GM20431 (cell line): Measurements from ENCODE around the gene TRAPPC12.
"Not testable (repeated sequence)": the region's sequence is repeated elsewhere in the genome, so short reads cannot be mapped to it uniquely, and the experiment has no call there.

Experiments
- in situ Hi-C: fragments of 300-500 bp; cut with MseI, MboI; formaldehyde crosslinking; loops from one replicate; pipeline ENCODE4 v1.15.0; 2020; ENCODE audit warnings: low sequenced_read_pairs; ENCODE audit not compliant: unreplicated experiment

The TRAPPC12 gene

DNA sequence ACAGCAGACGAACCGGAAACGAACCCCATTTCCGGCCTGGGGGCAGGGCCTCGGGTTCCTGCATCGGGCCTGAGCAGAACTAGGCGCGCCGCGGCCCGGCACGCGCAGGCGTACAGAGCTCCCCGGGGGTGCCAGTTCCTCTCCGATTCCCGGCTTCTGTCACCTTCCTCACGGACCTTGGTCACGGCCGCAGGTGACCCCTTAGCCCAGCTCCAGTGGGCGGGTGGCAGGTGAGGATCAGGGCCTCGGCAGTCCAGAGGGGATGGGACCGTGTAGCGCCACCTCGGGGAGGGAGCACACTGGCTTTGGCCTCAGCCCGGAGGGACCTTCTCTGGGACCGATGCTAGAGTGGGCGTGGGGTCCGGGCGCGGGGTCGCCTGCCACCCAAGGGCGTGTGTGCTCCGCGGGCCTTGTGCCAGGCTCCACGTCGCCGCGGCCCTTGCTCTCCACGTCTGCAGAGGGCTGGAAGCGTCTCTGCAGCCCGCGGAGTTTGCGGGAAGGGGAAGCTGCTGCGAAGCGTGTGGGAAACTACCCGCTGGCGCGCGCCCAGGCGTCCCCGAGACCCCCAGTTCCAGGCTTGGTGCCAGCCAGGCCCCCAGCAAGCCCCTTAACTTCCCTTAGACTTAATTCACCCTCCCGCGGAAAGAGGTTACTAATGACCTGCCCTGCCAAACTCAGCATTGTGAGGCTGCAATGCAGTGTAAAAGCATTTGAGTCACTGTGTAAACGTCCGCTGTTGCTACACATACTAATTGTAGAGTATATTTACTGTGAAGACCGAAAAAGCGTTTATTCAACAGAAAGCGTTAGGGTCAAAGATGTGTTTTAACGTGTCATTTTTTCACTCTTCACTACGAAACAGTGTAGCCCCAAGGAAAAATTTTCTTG lies at the start of gene TRAPPC12:
TRAPPC12 (plus strand) TSS at position 48 of the 888 bp plus-strand sequence. CDS start 7,930 bp downstream, outside the sequence.
- in situ Hi-C loops: no loop called here

DNA sequence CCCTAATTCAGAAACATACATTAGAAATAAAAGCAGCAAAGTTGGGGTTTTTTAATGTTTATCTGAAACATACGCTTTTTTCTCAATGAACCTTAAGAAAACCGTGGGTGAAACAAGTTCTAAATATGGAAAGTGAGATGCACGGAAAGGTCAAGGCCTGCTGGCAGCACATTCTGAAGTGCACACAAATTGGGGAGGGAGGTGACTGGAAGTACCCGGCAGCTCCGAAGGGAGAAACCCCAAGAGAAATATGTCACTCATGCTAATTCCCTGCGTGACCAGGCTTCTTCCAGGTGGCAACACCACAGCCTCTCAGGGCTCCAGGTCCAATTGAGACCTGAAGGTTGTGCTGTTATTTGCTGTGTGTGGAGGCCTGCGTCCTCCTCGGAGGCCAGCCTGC lies 47.4 kb upstream of the TRAPPC12 start:
- in situ Hi-C loops: no loop called here

DNA sequence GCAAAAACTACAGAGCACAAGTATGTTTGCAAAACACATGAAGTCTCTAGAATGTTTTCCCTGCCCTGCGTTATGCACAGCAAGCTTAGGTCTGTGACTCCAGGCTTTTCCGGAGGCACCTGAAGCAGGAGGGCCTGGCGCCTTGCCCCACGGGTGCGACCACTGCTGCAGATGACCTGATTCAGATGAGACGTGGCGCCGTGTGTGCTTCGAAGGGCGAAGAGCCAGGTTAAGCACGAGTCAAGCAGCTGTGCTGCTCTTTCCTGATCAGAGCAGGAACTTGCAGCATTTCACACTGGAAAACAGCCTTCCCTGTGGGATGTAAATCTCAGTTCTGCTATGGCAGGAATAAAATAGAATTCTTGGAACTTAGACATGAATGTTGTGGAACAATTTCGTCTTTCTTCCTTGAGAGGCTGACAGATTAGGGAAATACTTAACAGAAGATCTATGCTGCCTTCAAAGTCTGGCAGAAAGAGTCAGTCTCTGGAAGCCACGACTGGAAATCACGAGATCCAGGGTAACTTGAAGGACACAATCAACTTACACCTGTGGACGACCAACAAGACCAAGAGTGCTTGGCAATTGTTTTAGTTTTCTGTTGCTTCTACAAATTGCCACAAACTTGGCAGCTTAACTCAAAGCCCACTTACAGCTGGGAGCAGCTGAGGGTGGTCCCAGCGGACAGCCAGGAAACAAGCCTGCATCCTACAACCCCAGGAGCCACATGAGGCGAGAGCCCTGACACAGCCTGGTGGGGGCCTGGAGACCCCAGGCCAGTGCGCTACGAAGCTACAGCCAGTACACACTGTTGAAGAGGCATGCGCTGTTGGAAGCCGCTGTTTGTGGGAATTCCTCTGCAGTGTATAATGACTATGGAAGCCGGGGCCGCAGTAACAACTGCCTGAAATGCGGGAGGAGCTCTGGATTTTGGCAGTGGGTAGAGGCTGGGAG lies 44.8 kb upstream of the TRAPPC12 start:
- in situ Hi-C loops: no loop called here

DNA sequence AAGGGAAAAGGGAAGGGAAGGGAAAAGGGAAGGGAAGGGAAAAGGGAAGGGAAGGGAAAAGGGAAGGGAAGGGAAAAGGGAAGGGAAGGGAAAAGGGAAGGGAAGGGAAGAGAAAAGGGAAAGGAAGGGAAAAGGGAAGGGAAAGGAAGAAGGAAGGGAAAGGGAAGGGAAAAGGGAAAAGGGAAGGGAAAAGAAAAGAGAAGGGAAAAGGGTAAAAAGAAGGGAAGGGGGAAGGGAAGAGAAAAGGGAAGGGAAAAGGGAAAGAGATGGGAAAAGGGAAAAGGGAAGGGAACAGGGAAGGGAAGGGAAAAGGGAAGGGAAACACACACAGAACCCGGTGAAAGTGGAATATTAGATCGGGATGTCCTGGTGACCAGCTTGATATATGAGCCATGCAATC lies 42.6 kb upstream of the TRAPPC12 start:
- in situ Hi-C loops: no loop called here

DNA sequence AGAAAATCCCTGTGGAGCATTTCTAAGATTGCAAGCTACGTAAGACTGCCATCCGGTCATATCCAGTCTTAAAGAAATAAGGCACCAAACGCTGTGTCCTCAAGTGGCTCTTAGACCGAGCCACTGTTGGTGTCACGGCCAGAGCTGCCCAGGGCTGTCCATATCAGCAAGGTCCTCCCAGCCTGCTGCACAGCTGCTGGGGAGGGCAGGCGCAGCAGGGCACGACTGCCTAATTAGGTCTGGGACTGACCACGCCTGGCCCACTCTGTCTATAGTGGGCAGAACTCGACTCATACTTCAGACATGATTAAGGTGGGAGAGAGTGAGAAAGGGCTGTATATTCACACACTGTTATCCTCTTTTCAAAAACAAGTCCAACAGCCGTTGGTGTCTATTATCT lies 41.2 kb upstream of the TRAPPC12 start:
- in situ Hi-C loops: no loop called here

DNA sequence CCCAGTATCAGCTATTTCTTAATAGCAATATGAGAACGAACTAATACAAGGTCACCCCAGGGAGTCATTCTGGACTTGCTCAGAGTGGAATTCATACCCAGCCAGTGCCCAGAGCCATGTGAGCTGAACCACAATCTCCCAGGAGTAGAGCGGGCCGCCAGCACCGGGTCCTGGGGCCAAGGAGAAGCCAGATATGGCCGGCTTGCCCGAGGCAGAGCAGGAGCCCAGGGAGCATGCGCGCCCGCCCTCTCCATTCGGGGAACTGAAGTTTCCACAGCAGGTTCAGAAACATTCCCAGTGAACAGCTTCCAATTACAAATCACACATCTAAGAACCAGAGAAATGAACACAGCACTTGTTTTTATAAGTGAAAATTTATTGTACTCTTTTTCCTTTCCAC lies 39.4 kb upstream of the TRAPPC12 start:
- in situ Hi-C loops: no loop called here

DNA sequence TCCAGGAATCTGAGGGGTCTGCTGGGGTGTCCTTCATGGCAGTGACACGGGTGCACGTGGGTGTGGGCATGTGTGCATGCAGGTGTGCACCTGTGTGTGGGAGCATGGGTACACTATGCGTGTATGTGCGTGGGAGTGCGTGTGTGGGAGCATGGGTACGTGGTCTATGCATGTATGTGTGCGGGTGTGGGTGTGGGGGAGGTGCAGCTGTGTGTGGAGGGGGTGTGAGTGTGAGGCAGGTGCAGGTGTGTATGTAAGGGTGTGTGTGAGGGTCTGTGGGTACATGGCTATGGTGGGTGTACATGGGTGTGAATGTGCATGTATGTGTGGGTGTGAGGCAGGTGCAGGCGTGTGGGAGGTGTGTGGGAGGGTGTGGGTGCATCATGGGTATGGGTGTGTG lies 38.2 kb upstream of the TRAPPC12 start:
- in situ Hi-C loops: no loop called here

DNA sequence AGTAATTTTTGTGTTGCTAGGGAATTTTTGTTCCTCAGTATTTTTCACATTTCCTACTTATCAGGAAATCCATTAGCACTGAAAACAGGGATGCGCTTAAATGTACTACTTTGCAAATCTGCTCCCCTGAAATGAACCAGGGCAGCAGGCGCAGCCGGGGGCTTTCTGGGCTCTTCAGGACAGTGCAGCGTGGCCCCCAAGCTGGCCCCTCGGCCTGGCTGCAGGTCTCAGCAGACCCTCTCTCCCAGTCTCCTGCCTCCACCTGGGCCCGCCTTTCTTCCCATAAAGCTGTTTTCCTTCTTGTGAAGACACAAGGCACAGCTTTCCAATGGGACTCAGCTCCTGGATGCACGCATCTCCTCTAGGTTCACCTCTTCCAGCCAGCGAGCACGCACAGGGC lies 37.2 kb upstream of the TRAPPC12 start:
- in situ Hi-C loops: no loop called here

DNA sequence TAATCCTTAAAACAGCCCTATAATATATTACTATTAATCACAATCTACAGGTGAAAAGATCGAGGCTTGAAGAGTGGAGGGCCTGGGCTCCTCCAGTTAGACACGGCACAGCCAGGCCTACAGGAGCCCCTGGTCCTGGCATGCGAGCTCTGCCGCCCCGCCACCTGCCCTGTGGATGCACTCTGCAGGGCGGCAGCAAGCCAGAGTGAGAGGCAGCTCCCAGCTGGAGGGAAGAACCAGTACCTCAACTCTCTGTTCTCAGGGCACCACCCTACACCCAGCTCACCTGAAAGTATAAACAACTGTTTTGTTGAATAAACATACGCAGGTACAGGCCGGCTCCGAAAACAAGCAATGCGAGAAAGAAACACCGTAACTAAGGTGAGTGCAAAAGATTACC lies 36.5 kb upstream of the TRAPPC12 start:
- in situ Hi-C loops: no loop called here

DNA sequence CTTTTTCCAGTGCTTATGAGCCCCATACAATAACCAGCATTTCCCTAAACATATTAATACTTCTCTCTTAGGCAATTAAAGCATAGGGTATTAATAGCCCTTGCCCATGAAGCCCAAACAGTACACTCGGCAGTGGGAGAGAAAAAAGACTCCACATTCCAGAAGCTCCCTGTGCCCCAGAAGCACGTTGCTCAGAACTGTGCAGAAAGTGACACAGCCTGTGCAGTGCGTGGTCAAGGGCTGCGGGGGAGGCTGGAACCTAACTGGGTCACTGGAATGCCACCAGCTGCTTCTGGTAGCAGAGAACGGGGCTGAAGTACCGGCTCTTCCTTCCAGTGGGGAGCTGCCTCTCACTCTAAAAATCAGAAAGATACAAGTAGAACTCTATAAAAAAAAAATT lies 34.6 kb upstream of the TRAPPC12 start:
- in situ Hi-C loops: no loop called here

DNA sequence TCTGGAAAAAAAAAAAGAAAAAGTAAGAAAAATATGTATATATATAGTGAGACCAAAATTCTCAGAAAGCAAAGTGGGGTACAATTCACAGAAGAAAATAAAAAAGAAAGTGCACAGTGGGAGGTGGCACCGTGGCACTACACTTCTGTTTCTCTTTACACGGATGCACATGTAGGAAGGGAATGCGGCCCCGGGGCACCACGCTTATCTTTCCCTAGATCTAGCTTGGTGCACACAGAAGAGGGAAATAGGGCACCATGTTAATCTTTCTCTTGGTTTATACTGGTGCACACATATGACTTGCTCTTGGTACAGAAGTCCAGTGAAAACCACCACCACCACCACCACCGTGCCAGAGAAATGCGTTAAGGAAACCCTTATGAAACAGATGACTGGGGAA lies 33.9 kb upstream of the TRAPPC12 start:
- in situ Hi-C loops: no loop called here

DNA sequence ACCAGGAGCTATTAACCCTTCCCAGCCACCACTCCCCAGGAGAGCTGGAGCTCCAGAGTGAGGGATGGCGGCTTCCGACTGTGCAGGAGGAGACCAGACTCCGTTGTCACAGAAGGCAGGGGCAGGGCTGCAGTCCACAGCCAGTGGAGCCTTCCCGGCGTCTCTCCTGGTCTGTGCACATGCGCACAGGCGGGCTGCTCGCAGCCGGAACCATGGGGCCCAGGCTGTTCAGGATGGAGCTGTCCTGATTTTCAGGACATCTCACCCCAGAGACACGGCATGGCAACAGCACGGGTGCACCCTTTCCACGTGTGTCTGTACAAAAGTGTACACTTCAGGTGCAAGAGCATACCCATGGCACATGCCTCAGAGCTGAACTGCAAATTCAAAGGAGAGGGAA lies 30.7 kb upstream of the TRAPPC12 start:
- in situ Hi-C loops: no loop called here

DNA sequence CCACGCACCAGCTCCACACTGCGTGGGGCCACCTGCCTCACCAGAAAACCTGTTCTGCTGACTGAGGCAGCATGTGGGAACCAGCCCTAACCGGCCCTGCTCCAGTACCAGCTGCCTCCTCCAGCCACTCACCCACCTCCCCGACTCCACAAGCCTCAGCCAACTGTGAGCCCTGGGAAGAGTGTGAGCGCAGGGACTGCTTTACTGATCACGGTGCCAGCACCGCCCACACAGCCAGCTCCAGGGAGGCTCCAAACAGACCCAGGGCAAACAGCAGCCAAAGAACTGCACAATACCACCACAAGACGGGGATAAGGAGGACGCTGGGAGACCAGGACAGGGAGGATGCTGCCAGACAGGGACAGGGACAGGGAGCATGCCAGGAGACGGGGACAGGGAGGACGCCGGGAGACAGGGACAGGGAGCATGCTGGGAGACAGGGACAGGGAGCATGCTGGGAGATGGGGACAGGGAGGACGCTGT lies 30.2 kb upstream of the TRAPPC12 start:
- in situ Hi-C loops: no loop called here

DNA sequence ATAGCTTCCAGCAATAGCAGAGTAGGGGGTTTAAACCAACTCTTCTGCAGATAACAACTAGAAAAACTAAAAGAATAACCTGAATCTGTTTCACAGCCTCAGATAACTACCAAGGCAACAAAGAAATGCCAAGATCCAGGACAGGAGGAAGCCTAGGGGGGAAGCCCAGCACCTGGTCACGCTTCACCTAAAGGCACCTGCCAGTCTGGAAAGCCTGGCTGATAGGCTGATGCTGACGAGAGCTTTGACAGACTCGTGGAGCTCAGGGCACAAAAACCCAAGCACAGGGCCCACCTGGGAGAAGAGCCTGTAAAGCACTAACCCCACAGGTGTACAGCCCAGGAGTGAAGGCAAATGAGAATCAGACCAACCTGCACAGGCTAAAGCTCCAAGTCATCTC lies 24.5 kb upstream of the TRAPPC12 start:
- in situ Hi-C loops: no loop called here

DNA sequence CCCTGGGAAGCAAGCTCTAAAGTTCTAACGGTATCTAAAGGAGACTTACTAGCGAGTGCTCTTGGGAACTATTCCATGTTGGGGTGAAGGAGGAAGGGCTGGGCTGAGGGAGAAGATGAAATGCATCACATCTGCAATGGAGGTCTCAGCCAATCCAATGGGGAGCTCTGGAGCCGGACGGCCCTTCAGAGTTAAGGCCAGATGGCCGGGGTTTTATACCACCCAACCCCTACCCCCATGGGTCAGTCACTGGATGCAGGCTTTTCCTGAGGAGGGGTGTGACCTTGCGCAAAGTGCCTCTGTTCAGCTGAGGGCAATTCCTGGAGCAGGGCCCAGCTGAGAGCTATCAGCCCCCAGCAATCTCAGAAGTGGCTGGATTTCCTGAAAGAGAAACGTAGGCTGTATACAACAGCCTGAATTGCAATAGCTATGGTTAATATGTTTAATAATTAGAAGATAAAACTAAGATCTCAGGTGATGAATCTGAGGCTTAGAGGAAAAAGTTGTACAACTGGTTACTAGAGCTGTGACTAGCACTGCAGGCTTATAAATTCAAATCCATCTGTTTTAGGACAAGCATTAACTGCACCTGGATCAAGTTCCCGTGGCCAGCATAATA lies 23.4 kb upstream of the TRAPPC12 start:
- in situ Hi-C loops: no loop called here

DNA sequence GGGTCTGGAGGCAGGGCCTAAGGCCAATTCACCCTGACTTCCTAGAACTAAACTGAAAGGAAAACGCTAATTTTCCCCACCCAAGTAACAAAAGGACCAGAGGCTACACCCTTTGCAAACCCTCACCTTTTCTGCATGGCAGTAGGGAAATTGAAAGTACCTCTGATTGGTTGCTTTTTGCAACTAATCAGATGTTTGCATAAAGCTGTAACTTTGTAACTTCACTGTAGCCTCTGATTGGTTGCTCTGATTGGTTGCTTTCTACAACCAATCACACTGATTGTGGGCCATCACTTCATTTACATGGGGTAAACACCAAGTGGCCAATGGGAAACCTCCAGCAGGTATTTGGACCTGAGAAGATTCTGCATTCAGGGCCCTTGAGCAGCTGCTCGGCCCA lies 22.7 kb upstream of the TRAPPC12 start:
- in situ Hi-C loops: no loop called here

DNA sequence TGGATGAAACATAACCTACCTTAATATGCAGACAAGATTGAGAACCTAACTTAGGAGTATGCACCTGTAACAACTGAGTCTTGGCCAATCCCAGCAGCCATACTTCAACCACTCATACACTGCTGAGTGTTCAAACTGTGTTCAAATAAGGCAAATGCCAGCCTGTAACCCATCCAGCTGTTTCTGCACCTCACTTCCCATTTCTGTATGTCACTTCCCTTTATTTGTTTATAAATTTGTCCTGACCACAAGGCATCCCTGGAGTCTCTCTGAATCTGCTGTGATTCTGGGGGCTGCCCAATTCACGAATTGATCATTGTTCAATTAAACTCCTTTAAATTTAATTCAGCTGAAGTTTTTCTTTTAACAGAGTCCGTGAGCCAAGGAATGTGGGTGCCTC lies 22.0 kb upstream of the TRAPPC12 start:
- in situ Hi-C loops: not testable (repeated sequence)

DNA sequence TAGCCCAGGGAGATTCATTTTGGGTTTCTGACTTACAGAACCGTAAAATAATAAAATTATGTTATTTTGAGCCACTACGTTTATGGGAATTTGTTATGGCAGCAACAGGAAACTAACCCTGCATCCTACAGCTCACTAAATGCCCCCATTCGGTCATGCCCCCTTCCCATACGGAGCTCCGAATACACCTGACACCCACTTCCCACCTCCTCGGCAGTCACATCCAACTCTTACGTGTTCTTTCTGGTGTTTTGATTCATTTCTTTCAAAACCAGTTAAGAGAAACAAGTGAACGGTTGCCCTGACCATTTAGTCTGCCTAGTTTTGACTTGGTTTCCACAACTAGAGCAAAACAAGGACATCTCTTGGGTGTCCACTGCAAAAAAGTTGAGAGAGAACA lies 21.6 kb upstream of the TRAPPC12 start:
- in situ Hi-C loops: no loop called here

DNA sequence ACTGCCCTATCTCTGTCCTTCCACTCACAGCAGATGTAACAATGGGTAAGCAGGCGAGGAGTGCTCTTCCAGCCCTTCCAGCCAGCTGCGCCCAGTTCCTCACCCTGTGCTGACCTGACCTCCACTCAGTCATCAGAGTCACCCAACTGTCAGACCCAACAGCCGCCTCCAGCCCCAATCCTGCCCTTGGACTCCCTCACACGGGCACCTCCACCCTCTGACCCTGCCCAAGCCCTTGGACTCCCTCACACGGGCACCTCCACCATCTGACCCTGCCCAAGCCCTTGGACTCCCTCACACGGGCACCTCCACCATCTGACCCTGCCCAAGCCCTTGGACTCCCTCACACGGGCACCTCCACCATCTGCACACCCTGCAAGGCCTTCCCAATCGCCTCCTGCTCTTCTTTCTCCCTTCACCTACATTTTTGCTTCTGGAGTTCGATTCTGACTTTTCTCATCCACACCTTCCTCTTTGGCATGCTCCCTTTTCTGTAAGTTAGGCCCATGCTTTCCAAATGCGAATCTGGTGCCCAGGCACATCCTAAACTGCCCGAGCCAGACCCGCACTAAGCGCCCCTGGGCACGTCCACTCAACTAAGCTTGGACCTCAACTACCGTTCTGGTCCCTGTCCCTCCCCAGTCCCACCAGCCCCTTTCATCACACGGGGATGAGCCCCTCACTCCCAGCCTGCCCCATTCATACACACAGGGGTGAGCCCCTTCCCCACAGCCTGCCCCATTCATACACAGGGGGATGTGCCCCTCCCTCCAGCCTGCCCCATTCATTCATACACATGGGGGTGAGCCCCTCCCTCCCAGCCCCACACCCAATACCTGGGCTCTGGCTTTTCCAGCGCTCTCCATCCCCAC lies 17.7 kb upstream of the TRAPPC12 start:
- in situ Hi-C loops: no loop called here

DNA sequence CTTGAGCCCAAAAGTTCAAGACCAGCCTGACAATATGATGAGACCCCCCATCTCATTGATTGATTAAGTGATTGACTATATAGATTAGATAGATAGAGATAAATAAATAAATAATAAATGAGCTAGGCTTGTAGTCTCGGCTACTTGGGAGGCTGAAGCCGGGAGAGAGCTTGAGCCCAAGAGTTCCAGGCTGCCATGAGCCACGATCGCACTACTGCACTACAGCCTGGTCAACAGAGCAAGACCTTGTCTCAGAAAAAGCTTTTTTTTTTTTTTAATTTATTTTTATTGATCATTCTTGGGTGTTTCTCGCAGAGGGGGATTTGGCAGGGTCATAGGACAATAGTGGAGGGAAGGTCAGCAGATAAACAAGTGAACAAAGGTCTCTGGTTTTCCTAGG lies 14.3 kb upstream of the TRAPPC12 start:
- in situ Hi-C loops: no loop called here
